HG03175 (cell line): ENCODE measurements around the gene PLSCR3.
"Not testable (repeated sequence)": the region's sequence is repeated elsewhere in the genome, so short reads cannot be mapped to it uniquely, and the experiment has no call there.

Source experiments
- ATAC-seq: cut with Tn5 transposase; IDR thresholded peaks from one replicate; pipeline ENCODE4 v1.9.1; 2021; ENCODE audit warnings: mild to moderate bottlenecking, moderate library complexity; ENCODE audit not compliant: unreplicated experiment

PLSCR3 gene

DNA sequence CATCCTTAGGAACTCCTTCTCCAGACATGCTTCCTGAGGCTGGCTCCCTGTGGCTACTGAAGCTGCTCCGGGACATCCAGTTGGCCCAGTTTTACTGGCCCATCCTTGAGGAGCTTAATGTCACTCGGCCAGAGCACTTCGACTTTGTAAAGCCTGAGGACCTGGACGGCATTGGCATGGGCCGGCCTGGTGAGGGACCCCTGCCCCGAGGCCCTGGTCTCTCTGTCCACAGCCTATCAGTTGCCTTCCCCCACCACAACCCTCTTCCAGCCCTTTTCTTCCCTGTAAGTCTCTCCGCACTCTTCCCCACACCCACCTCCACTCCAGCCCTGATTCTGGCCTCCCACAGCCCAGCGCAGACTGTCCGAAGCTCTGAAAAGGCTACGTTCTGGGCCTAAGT is 11.4 kb downstream of the PLSCR3 start:
- ATAC-seq: no peak

DNA sequence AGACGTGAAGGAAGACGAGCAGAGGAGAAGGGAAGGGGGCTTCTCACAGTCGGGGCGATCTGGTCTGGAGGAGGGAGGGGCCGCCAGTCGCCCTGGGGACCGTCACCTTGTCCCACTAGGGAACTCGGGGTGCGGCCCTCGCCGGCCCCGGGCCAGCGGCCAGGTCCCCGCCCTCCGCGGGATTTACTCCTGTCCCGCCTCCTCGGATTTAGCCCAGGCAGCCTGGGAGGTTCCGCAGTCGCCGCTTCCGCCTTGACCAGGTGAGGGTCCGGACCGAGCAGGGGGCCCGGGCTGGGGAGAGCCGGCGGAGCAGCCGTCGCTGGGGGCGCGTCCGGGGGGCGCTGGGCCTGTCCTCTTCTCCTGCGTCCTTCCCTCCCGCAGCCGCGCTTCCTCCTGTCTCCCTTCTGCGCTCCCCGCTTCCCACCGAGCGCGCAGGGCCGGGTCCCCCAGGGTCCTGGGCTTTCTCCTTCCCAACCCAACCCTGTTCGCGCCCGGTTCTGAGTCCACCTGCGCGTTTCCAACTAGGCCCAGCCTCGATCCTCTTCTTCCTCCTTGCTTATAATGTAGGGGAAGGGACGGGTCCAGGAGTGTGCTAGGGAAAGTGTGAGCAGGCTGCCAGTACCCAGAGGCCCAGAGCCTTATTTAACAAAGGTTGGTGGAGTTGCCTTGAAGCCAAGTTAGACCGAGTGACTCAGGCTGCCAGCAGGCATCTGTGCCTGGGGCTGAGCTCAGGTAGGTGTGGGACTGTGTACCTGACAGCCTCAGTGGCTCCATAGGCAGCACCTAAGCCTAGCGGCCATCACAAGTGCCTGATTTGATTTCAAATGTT is 13.3 kb downstream of the PLSCR3 start, which contains the start of gene TNK1:
TSS of gene TNK1 (plus strand) at position 235 of the 829 bp plus-strand sequence. CDS start 1,838 bp downstream, outside the sequence.
- no peak for ATAC-seq

GRCh38 chr17:7380321-7380720 is 14.0 kb downstream of the PLSCR3 start:
- ATAC-seq: no peak

DNA sequence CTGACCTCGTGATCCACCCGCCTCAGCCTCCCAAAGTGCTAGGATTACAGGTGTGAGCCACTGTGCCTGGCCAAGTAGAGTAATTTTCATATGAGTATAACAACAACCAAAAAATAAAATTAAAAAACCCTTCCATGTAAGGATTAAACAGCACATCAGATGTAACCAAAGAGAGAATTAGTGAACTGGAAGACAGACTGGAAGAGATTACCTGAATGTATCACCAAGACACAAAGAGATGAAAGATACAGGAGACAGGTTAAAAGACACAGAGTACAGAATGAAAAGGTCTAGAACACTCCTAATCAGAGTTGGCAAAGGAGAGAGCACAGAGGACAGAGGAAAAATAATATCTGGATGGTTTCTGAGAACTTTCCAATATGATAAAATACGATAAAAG is 15.2 kb downstream of the PLSCR3 start:
- ATAC-seq: no peak

DNA sequence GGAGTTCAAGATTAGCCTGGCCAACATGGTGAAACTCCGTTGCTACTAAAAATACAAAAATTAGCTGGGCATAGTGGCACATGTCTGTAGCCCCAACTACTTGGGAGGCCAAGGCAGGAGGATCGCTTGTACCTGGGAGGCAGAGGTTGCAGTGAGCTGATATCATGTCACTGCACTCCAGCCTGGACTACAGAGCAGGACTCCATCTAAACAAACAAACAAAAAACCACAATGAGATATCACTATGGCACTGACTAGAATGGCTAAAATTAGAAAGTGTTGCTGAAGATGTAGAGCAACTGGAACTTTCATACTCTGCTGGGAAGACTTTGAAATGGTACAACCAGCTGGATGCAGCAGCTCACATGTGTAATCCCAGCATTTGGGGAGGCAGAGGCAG is 20.0 kb downstream of the PLSCR3 start:
- no peak for ATAC-seq

GRCh38 chr17:7370853-7371252 is 23.5 kb downstream of the PLSCR3 start:
- no peak for ATAC-seq

DNA sequence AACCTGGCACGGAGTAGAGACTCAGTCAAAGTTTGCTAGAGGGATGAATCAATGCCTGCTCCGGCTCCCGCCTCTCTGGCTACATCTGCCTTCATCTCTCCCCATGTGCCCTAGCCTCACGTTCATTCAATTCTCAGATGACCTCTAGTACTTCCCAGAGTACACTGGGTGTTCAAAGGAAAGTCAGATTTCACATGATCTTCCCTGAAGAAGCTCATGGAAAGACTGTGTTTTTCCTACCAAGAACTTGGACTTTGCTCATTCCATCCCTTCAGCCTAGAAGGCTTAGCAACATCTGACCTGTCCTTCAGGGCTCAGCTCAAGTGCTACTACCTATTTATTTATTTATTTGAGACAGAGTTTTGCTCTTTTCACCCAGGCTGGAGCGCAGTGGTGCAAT is 24.5 kb downstream of the PLSCR3 start:
- no peak for ATAC-seq

DNA sequence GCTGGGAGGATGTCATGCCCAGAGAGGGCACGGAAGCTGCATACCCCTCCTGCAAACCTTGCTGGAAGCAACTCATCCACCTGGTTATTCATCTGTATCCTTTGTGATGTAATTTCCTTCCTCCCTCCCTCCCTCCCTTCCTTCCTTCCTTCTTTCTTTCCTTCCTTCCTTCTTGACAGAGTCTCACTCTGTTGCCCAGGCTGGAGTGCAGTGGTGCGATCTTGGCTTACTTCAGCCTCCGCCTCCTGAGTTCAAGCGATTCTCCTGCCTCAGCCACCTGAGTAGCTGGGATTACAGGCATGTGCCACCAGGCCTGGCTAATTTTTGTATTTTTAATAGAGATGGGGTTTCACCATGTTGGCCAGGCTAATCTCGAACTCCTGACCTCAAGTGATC is 25.7 kb downstream of the PLSCR3 start:
- not testable (repeated sequence) for ATAC-seq

DNA sequence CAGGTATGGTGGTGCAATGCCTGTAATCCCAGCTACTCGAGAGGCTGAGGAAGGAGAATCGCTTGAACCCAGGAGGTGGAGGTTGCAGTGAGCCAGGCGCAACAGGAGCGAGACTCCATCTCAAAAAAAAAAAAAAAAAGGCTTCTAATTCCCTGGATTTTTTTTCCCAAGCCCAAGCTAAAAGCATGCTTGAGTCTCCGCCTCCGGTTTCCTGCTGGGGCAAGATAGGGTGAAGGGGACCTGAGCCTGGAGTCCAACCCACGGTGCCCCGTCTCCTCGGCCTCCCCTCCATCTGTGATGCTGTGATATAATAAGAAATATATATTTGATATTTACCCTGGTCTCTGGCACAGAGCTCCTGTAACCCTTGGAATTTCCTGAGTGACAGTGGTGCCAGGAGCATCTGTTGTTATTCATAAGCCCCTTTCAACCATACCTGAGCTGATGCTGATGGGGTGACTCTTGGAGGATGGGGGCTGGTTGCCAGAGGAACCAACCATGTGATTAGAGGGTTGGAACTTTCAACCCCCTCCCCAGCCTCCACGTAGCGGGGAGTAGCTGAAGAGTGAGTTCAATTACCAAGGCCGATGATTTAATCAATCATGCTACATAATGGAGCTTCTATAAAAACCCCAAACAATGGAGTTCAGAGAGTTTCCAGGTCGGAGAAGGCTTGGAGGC is 26.3 kb downstream of the PLSCR3 start:
- ATAC-seq: no peak

DNA sequence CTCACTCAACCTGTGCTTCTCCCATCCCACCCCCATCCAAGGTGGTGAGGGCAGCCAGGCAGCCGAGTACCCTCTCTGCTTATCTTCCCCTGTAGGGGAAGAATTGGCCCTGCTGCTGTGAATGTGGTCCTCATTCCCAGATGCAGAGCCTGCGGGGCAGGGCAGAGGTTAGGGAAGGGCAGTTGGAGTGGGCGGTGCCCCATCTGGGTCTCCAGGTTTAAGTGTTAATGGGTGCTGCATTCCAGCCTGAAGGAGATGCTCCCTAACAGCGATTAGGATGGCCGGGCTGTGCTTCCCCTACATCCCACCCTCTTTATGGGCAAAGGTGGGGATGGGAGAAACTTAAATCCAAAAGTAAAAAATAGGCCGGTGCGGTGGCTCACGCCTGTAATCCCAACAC is 27.2 kb downstream of the PLSCR3 start:
- no peak for ATAC-seq

DNA sequence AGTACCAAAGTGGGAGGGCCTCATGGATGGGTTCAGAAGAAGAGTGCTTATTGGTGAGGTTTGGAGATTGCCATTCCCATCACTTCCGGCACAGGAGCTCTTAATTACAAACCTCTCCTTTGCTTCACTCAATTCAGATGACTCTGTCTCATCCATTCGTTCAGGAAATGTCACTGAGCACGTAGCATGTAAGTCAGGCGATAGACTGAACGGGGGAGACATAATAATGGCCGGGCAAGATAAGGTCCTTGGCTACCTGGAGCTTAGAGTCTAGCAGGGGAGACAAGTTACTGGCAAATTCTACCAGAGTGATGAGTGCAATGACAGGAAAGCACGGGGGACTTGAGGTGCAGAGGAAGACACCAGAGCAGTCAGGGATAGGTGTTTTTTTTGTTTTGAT is 28.4 kb downstream of the PLSCR3 start:
- not testable (repeated sequence) for ATAC-seq

DNA sequence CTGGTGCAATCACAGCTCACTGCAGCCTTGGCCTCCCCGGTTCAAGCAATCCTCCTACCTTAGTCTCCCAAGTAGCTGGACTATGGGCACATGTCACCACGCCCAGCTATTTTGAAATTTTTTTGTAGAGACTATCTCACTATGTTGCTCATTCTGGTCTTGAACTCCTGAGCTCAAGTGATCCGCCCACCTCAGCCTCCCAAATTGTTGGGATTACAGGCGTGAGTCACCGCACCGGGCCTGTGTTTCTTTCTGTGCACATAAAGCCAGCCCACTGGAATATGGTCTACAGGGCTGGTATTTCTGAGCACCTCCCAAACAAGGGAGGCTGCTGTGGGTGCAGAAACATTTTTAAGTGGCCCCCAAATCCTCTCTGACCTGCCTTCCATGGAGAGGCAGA is 31.0 kb downstream of the PLSCR3 start:
- no peak for ATAC-seq

DNA sequence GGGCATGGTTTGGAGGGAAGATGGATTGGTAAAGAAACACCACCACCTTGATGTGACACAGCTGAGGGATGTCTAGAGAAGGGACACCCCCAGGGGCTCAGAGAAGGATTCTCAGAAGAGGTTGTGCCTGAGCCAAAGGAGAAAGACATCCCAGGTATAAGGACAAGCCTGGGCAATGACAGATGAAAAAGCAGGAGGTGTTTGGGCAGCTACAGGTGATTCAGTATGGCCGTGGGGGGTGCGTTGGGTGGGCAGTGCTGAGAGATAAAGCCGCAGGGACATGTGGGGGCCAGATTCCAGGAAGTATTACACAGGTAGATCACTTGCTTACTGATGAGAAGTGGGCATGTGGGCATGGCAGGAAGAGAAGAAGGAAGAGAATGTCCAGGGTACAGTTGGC is 32.4 kb downstream of the PLSCR3 start:
- no peak for ATAC-seq

DNA sequence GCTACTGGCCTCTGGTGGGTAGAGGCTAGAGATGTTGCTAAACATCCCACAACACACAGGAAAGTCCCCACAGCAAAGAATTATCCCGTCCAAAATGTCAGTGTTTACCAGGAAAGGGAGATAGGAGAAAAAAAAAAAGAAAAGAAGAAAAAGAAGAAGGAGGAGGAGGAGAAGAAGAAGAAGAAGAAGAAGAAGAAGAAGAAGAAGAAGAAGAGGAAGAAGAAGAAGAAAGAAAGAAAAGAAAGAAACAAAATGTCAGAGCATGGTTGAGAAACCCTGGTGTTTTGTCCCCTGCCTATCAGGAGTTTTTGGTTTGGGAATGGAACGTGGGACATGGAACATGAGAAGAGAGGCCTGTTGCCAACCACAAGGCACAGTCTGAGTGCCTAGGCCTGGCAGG is 36.9 kb downstream of the PLSCR3 start:
- no peak for ATAC-seq

DNA sequence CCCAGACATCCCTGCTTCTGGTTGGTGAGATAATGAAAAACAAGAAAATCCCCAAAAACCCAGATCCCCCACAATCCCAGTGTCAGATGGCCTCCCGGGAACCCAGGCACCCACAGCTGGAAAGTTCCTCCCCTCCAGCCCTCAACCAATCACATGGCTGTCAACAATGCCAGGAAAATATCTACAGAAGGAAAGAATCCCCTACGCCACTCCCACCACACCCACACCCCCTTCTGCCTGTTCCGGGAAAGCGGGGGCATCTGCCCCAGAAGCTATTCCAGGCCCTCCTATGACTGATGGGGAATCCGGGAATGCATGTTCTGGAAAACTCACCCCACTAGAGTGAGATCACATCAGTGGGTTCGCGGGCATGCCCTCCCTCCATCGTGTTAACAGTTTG is 37.6 kb downstream of the PLSCR3 start:
- no peak for ATAC-seq

DNA sequence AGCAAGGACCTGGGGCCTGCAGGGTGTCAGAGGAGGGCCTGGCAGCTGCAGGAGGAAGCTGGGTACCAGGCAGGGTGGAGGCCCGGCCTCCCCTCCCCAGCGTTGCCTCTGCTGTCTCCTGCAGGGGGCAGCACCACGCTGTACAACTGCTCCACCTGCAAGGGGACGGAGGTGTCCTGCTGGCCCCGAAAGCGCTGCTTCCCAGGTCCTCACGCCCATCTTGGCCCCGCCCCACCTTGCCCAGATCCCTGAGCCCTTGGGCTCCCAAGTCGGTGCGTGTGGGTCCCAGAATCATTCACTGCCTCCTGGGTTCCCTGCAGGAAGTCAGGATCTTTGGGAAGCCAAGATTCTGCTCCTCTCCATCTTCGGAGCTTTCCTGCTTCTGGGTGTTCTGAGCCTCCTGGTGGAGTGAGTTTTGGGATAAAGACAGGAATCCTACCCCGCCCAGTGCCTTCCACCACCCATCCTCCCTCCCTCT is 38.2 kb downstream of the PLSCR3 start:
- ATAC-seq: peak; percentile 28

DNA sequence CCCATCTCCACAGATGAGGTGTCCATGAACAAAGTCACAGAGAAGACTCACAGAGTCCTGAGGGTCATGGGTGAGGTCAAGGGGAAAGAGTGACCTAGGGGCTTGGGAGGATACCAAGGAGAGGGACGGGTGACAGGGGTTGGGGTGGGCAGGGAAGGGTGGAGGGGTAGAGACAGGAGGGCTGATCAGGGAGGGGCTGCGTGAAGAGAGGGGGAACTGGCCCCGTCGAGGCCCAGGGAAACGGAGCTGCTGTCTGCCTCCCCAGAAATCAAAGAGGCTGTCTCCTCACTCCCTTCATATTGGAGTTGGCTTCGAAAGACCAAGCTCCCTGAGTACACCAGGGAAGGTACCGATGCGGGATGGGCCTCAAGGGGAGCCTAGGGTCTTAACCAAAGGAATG is 38.8 kb downstream of the PLSCR3 start:
- no peak for ATAC-seq

GRCh38 chr17:7355053-7355452 is 39.3 kb downstream of the PLSCR3 start, which contains the start of gene TMEM95:
TMEM95 (plus strand) TSS chr17:7355156; CDS start chr17:7355205, 49 bp downstream.
- no peak for ATAC-seq

- no peak for ATAC-seq
These were observed 40.0 kb downstream of the PLSCR3 start for GRCh38 chr17:7354262-7354843.

- no peak for ATAC-seq
These were observed 41.3 kb downstream of the PLSCR3 start for GRCh38 chr17:7352910-7353635.

GRCh38 chr17:7352503-7352889 is 41.8 kb downstream of the PLSCR3 start:
- ATAC-seq: no peak
